A549 (cell line): ENCODE data around the gene ZDHHC9. TPM values are rescaled to one million over a fixed set of nuclear protein-coding genes. Genes with fewer than 3 reads are reported as not detected.
A peak's percentile ranks its signal among the peaks of the same experiment; 100 is the strongest.
"Not testable (repeated sequence)": the region's sequence is repeated elsewhere in the genome, so short reads cannot be mapped to it uniquely, and the experiment has no call there.

Experiments
- ATAC-seq, 2 experiments: fragments of 200-7000 bp in 1 of 2; fragments of >200 bp in 1 of 2; cut with Nextera tagmentation in 1 of 2; cut with Tn5 transposase in 1 of 2; 3 replicates each; pipeline versions ENCODE4 v1.8.0 to v1.9.1; 2018 to 2020; ENCODE audit warnings: mild to moderate bottlenecking in 1 of 2, moderate library complexity in 1 of 2
- CTCF ChIA-PET: fragments of 300-600 bp; sonication (Branson Sonifier 250); formaldehyde crosslinking; extraction: SDS; loops from one replicate; lab custom pipeline; 2021; ENCODE audit warnings: antibody characterized with exemption, inconsistent platforms; lab: Yijun Ruan, JAX
- POLR2A ChIA-PET: fragments of 350-600 bp; formaldehyde crosslinking; extraction: SDS; loops from one replicate; lab custom pipeline; 2021; ENCODE audit warnings: antibody characterized with exemption, inconsistent platforms; lab: Yijun Ruan, JAX
- DNase-seq, 2 experiments: peaks; one replicate each; pipeline versions ENCODE4 v3.0.0 to v3.0.0-alpha.2; 2011 to 2016; ENCODE audit warnings: low read depth in 1 of 2, low spot score in 1 of 2
- FAIRE-seq: peaks from 2 replicates; lab custom pipeline; 2011; peaks lifted over from hg19 to GRCh38; lab: Jason Lieb, UNC
- H3K27ac ChIP-seq, 2 experiments: fragments of >200 bp; sonication (Bioruptor Twin); formaldehyde crosslinking; 3 replicates each; pipeline ENCODE4 v1.5.1; 2016 to 2017
- H3K4me1 ChIP-seq: fragments of >200 bp; sonication (Bioruptor Twin); formaldehyde crosslinking; 3 replicates; pipeline ENCODE4 v1.6.1; 2016
- H3K4me2 ChIP-seq: fragments of >200 bp; sonication (Bioruptor Twin); formaldehyde crosslinking; 3 replicates; pipeline ENCODE4 v1.6.1; 2016
- H3K4me3 ChIP-seq: fragments of >200 bp; sonication (Bioruptor Twin); formaldehyde crosslinking; 3 replicates; pipeline ENCODE4 v1.5.1; 2016
- H3K9me3 ChIP-seq: fragments of >200 bp; sonication (Bioruptor Twin); formaldehyde crosslinking; 3 replicates; pipeline ENCODE4 v1.6.1; 2016
- CBX8 ChIP-seq: fragments of 200-600 bp; sonication (generic); IDR thresholded peaks from 2 replicates; pipeline ENCODE4 v1.6.1; 2016
- CEBPB ChIP-seq, 2 experiments: fragments of >200 bp in 1 of 2; sonication (Bioruptor Twin) in 1 of 2; formaldehyde crosslinking in 1 of 2; IDR thresholded peaks; 2 replicates each; pipeline ENCODE4 v1.6.1; 2012 to 2016
- EHF ChIP-seq: fragments of 250-450 bp; sonication (Bioruptor Pico); IDR thresholded peaks from 2 replicates; pipeline ENCODE4 v1.5.0; 2020; ENCODE audit warnings: mild to moderate bottlenecking
- EHMT2 ChIP-seq: fragments of 200-600 bp; sonication (generic); IDR thresholded peaks from 2 replicates; pipeline ENCODE4 v1.6.1; 2016; ENCODE audit warnings: antibody characterized with exemption, low read depth, mild to moderate bottlenecking, moderate library complexity
- FOSB ChIP-seq: fragments of 250-450 bp; sonication (Bioruptor Pico); IDR thresholded peaks from 2 replicates; pipeline ENCODE4 v1.5.0; 2020; ENCODE audit warnings: mild to moderate bottlenecking, moderate library complexity
- HOXB13 ChIP-seq: fragments of 250-450 bp; sonication (Bioruptor Pico); IDR thresholded peaks from 2 replicates; pipeline ENCODE4 v1.5.0; 2020; ENCODE audit warnings: low read depth, mild to moderate bottlenecking, moderate library complexity
- HOXB5 ChIP-seq: fragments of 250-450 bp; sonication (Bioruptor Pico); IDR thresholded peaks from 2 replicates; pipeline ENCODE4 v1.5.0; 2020; ENCODE audit warnings: mild to moderate bottlenecking, moderate library complexity
- JUN ChIP-seq, 2 experiments: fragments of >200 bp; sonication (Bioruptor Twin); formaldehyde crosslinking; IDR thresholded peaks; 2 replicates in 1 of 2; 3 replicates in 1 of 2; pipeline ENCODE4 v1.6.1; 2016 to 2017
- JUNB ChIP-seq: fragments of >200 bp; sonication (Bioruptor Twin); formaldehyde crosslinking; IDR thresholded peaks from 2 replicates; pipeline ENCODE4 v1.6.1; 2016
- KDM1A ChIP-seq: fragments of 200-600 bp; sonication (generic); IDR thresholded peaks from 2 replicates; pipeline ENCODE4 v1.6.1; 2016; ENCODE audit warnings: low read depth, mild to moderate bottlenecking
- MAFK ChIP-seq: fragments of 450-650 bp; IDR thresholded peaks from 2 replicates; pipeline ENCODE4 v1.6.1; 2014; ENCODE audit not compliant: partially characterized antibody
- MYC ChIP-seq: IDR thresholded peaks from 2 replicates; pipeline ENCODE4 v1.6.1; 2012; ENCODE audit warnings: mild to moderate bottlenecking, inconsistent platforms, low read length, improper control_type of control experiment, borderline replicate concordance
- NR3C1 ChIP-seq: fragments of >200 bp; sonication (Bioruptor Twin); formaldehyde crosslinking; IDR thresholded peaks from 3 replicates; pipeline ENCODE4 v1.6.1; 2017
- RARB ChIP-seq: fragments of 250-450 bp; sonication (Bioruptor Pico); IDR thresholded peaks from 2 replicates; pipeline ENCODE4 v1.8.0; 2021; ENCODE audit warnings: mild to moderate bottlenecking, moderate library complexity
- RNF2 ChIP-seq: fragments of 200-600 bp; sonication (generic); IDR thresholded peaks from 2 replicates; pipeline ENCODE4 v1.6.1; 2016; ENCODE audit warnings: low read depth, mild to moderate bottlenecking, antibody characterized with exemption, moderate library complexity, borderline replicate concordance
- TP53 ChIP-seq: fragments of 250-450 bp; sonication (Bioruptor Pico); IDR thresholded peaks from 2 replicates; pipeline ENCODE4 v1.5.0; 2021; ENCODE audit warnings: mild to moderate bottlenecking, moderate library complexity
- ZC3H11A ChIP-seq: fragments of 450-650 bp; IDR thresholded peaks from 2 replicates; pipeline ENCODE4 v1.6.1; 2014; ENCODE audit warnings: antibody characterized with exemption, mild to moderate bottlenecking
- ZNF302 ChIP-seq: fragments of 250-450 bp; sonication (Bioruptor Pico); IDR thresholded peaks from 2 replicates; pipeline ENCODE4 v1.9.0; 2021; ENCODE audit warnings: inconsistent platforms, mild to moderate bottlenecking, moderate library complexity
- ZSCAN20 ChIP-seq: fragments of 250-450 bp; sonication (Bioruptor Pico); IDR thresholded peaks from 2 replicates; pipeline ENCODE4 v1.8.0; 2022; ENCODE audit warnings: mild to moderate bottlenecking, moderate library complexity
- WGBS: methylation state at CpG from one replicate; pipeline ENCODE4 v1.1.6; 2017; ENCODE audit errors: missing lambda C conversion rate; 5-methylcytosine and 5-hydroxymethylcytosine counted together
- polyA plus RNA-seq, 4 experiments: library from polyadenylated mRNA; depleted of rRNA in 3 of 4; stranded (reverse); fragments of >200 nt; fragmentation: RNase III in 1 of 4; extraction: RNeasy Plus Mini Kit Qiagen cat#74134 plus additional on column Dnase treatment in 1 of 4; gene quantifications; 2 replicates in 3 of 4; 3 replicates in 1 of 4; pipeline ENCODE4 v1.2.3, GENCODE V29; 2011 to 2017
- TF ChIP-seq, protein P1 (sequence below): fragments of 450-650 bp; IDR thresholded peaks from 2 replicates; pipeline ENCODE4 v1.6.1; 2014; ENCODE audit warnings: antibody characterized with exemption
- TF ChIP-seq, protein P2 (sequence below): fragments of 150-350 bp; IDR thresholded peaks from 2 replicates; pipeline ENCODE4 v1.6.1; 2014; ENCODE audit warnings: low read depth, mild to moderate bottlenecking, low read length

The ZDHHC9 gene
- polyA plus RNA-seq, 2 of the 4 experiments (the other 2 are of a cell fraction) = 20.2 to 50.6 TPM

DNA sequence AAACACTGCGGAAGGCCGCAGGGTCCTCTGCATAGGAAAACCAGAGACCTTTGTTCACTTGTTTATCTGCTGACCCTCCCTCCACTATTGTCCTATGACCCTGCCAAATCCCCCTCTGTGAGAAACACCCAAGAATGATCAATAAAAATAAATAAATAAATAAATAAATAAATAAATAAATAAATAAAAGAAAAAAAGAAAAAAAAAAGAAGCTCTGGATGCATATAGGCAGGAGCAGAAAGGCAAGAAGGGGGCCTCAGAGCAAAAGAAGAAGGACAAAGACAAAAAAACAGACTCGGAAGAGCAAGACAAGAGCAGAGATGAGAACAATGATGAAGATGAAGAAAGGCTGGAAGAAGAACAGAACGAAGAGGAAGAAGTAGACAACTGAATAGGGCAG, 8.1 kb upstream of the ZDHHC9 start:
- TF ChIP-seq ZC3H11A = peak; percentile 22; the same call in 1 of the 2 replicates

DNA sequence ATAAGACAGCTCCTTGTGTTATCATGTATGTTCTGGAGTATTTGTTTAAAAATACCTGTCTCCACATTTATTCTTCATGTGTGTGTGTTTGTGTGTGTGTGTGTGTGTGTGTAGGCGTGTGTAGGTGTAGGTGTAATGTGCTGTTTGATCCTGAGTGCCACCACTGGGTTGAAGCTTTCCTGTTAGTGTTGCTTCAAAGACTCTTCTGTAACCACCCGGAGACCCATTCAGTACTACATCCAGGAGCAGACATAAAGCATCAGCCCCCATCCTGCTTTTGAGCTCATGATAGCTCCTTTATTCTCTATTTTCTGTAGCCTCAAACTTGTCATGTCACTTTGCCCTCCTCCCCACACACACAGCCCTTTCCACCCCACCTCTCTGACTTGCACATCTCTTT, 3.0 kb upstream of the ZDHHC9 start:
- WGBS = 84% methylated on average over 2 of the region's 2 CpGs
- no peak overlapping the region for H3K27ac ChIP-seq
- no peak overlapping the region for H3K4me2 ChIP-seq
- no peak for DNase-seq
- CTCF ChIA-PET = interaction anchor here (1.0 kb wide), 1 partner anchor 79 kb away, joined by 3 read pairs; no protein-coding TSS in a partner anchor
- ATAC-seq = no peak
- POLR2A ChIA-PET = interaction anchor here (0.6 kb wide), 1 partner anchor 84 kb away, joined by 3 read pairs; no protein-coding TSS in a partner anchor
- no peak for TF ChIP-seq CEBPB (IDR thresholded peaks at IDR 0.05)
- TF ChIP-seq RARB (CRISPR knock-in tag) = no peak
- no peak overlapping the region for H3K4me3 ChIP-seq
- no peaks in the 10 kb centered on the region for H3K9me3 ChIP-seq
- FAIRE-seq = no peak
- H3K4me1 ChIP-seq = peaks cover 13% of the 10 kb centered on the region; the same call in 2 of the 3 replicates

More for the DNA sequence above, 8.1 kb upstream of the ZDHHC9 start:
- H3K4me1 ChIP-seq, FAIRE-seq, CTCF ChIA-PET, ATAC-seq, H3K4me2 ChIP-seq, H3K4me3 ChIP-seq, H3K9me3 ChIP-seq, POLR2A ChIA-PET, H3K27ac ChIP-seq, DNase-seq: not testable (repeated sequence)
- 59% methylated on average over 2 of the region's 4 CpGs for WGBS

DNA sequence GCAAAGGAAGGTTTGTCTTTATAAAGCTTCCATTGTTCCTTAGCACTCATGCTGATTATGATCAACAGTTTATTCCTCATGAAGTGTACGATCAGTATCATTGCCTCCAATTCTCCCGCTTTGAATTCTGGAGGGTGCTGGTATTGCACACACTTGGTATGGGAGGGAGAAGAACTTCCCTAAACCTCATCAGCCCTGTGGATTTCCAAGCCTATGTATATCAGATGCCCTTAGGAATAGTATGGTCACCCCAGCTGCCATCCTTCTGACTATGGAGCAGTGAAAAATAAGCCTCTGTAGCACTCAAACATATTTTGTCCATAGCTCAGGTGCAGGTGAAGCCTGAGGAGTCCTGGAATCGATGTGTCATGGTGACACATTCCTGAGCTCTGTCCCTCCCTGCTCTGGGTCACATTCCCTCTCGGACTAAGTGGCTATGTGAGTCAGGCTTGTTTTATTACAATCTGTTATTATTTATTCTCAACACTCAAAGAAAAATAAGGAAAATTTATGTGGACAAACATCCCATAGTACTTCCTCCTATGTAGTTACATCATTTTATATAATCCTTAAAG, 2.0 kb upstream of the ZDHHC9 start:
- ATAC-seq (no peak), FAIRE-seq (peak; percentile 18), DNase-seq (peak in 1 of 2 experiments; percentile 33)
- ChIA-PET POLR2A (interaction anchor here (0.6 kb wide), 1 partner anchor 60 kb away, joined by 3 read pairs; the partner anchor contains the start of gene UTP14A), CTCF (interaction anchor here (1.1 to 2.5 kb wide), 2 partner anchors 12 to 22 kb away, joined by 4 to 7 read pairs; no protein-coding TSS in a partner anchor)
- Histone ChIP-seq H3K4me3 (no peak overlapping the region), H3K4me2 (peak overlapping the region; percentile 32; the same call in 1 of the 3 replicates), H3K9me3 (no peaks in the 10 kb centered on the region), H3K4me1 (peaks cover 13% of the 10 kb centered on the region; the same call in 2 of the 3 replicates), H3K27ac (no peak overlapping the region)
- WGBS = 34% methylated on average over 4 of the region's 4 CpGs
- TF ChIP-seq MYC (no peak), HOXB5 (no peak), EHF (CRISPR knock-in tag) (no peak), ZSCAN20 (CRISPR knock-in tag) (no peak), JUNB (no peak), EHMT2 (no peak), TP53 (CRISPR knock-in tag) (no peak), CBX8 (no peak), ZNF302 (no peak)
- TF ChIP-seq, protein P1, sequence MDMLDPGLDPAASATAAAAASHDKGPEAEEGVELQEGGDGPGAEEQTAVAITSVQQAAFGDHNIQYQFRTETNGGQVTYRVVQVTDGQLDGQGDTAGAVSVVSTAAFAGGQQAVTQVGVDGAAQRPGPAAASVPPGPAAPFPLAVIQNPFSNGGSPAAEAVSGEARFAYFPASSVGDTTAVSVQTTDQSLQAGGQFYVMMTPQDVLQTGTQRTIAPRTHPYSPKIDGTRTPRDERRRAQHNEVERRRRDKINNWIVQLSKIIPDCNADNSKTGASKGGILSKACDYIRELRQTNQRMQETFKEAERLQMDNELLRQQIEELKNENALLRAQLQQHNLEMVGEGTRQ = no peak
- TF ChIP-seq, protein P2, sequence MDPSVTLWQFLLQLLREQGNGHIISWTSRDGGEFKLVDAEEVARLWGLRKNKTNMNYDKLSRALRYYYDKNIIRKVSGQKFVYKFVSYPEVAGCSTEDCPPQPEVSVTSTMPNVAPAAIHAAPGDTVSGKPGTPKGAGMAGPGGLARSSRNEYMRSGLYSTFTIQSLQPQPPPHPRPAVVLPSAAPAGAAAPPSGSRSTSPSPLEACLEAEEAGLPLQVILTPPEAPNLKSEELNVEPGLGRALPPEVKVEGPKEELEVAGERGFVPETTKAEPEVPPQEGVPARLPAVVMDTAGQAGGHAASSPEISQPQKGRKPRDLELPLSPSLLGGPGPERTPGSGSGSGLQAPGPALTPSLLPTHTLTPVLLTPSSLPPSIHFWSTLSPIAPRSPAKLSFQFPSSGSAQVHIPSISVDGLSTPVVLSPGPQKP = no peak

DNA sequence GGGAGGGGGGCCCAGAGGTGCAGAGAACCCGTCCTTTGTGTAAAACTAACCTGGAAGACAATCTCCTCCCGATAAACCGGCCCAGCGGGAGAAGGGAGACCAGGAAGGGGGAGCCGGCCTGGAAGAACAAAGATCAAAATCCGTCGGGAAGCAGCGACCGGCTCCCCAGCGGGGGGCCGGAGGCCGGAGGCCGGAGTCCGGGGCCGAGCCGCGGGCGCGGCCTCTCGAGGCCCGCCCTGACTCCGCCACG, 552 bp downstream of the ZDHHC9 start:
- POLR2A ChIA-PET = interaction anchor here (1.4 kb wide), 1 partner anchor 63 kb away, joined by 7 read pairs; the partner anchor contains the start of gene UTP14A
- 1% methylated on average over 23 of the region's 23 CpGs for WGBS
- Histone ChIP-seq H3K4me2 (peak overlapping the region; percentile 83), H3K4me3 (peak overlapping the region; percentile 83), H3K9me3 (no peaks in the 10 kb centered on the region), H3K4me1 (peaks cover 13% of the 10 kb centered on the region; the same call in 2 of the 3 replicates), H3K27ac (peak overlapping the region; percentile 78 to 94)
- DNase-seq (no peak), ATAC-seq (peak in 1 of 2 experiments; percentile 14; a peak in 1 of 6 replicates), FAIRE-seq (no peak)
- CTCF ChIA-PET = interaction anchor here (2.5 kb wide), 1 partner anchor 20 kb away, joined by 7 read pairs; no protein-coding TSS in a partner anchor
- TF ChIP-seq EHF (CRISPR knock-in tag) (no peak), RNF2 (no peak), MAFK (no peak), KDM1A (no peak), JUN (IDR thresholded peaks at IDR 0.05) (no peak), NR3C1 (no peak), HOXB13 (CRISPR knock-in tag) (no peak), MYC (no peak), FOSB (CRISPR knock-in tag) (no peak)
